Ishikawa (cell line): ENCODE data around the gene CEMIP.

Experiments used
- CEBPB ChIP-seq: IDR thresholded peaks from 2 replicates; pipeline ENCODE4 v1.6.1; 2012
- CREB1 ChIP-seq: IDR thresholded peaks from 2 replicates; pipeline ENCODE4 v1.6.1; 2012; ENCODE audit warnings: low read depth
- EGR1 ChIP-seq: IDR thresholded peaks from 2 replicates; pipeline ENCODE4 v1.6.1; 2012
- EP300 ChIP-seq: IDR thresholded peaks from 2 replicates; pipeline ENCODE4 v1.6.1; 2012; ENCODE audit warnings: borderline replicate concordance
- FOXM1 ChIP-seq: IDR thresholded peaks from 2 replicates; pipeline ENCODE4 v1.6.1; 2012; ENCODE audit warnings: low read depth, borderline replicate concordance
- MAX ChIP-seq: IDR thresholded peaks from 2 replicates; pipeline ENCODE4 v1.6.1; 2012
- NFIC ChIP-seq: IDR thresholded peaks from 2 replicates; pipeline ENCODE4 v1.6.1; 2012
- RAD21 ChIP-seq: IDR thresholded peaks from 2 replicates; pipeline ENCODE4 v1.6.1; 2012; ENCODE audit warnings: low read depth
- TAF1 ChIP-seq: IDR thresholded peaks from 2 replicates; pipeline ENCODE4 v1.6.1; 2012; ENCODE audit warnings: low read depth, mild to moderate bottlenecking
- TCF12 ChIP-seq: IDR thresholded peaks from 2 replicates; pipeline ENCODE4 v1.6.1; 2012; ENCODE audit warnings: low read depth
- TEAD4 ChIP-seq: IDR thresholded peaks from 2 replicates; pipeline ENCODE4 v1.6.1; 2012
- USF1 ChIP-seq: IDR thresholded peaks from 2 replicates; pipeline ENCODE4 v1.6.1; 2012
- YY1 ChIP-seq: IDR thresholded peaks from 2 replicates; pipeline ENCODE4 v1.6.1; 2012; ENCODE audit warnings: low read depth
- ZBTB7A ChIP-seq: IDR thresholded peaks from 2 replicates; pipeline ENCODE4 v1.6.1; 2012; ENCODE audit warnings: low read depth
- TF ChIP-seq, protein P1 (sequence below): IDR thresholded peaks from 2 replicates; pipeline ENCODE4 v1.6.1; 2012; ENCODE audit warnings: low read depth, mild to moderate bottlenecking

CEMIP gene

GRCh38 chr15:80966431-80967197 lies 187.4 kb downstream of the CEMIP start:
- TF ChIP-seq CREB1 = no peak
- TF ChIP-seq TCF12 = no peak
- no peak for TF ChIP-seq EGR1
- TF ChIP-seq TEAD4 = no peak
- no peak for TF ChIP-seq YY1
- TF ChIP-seq, protein P1, sequence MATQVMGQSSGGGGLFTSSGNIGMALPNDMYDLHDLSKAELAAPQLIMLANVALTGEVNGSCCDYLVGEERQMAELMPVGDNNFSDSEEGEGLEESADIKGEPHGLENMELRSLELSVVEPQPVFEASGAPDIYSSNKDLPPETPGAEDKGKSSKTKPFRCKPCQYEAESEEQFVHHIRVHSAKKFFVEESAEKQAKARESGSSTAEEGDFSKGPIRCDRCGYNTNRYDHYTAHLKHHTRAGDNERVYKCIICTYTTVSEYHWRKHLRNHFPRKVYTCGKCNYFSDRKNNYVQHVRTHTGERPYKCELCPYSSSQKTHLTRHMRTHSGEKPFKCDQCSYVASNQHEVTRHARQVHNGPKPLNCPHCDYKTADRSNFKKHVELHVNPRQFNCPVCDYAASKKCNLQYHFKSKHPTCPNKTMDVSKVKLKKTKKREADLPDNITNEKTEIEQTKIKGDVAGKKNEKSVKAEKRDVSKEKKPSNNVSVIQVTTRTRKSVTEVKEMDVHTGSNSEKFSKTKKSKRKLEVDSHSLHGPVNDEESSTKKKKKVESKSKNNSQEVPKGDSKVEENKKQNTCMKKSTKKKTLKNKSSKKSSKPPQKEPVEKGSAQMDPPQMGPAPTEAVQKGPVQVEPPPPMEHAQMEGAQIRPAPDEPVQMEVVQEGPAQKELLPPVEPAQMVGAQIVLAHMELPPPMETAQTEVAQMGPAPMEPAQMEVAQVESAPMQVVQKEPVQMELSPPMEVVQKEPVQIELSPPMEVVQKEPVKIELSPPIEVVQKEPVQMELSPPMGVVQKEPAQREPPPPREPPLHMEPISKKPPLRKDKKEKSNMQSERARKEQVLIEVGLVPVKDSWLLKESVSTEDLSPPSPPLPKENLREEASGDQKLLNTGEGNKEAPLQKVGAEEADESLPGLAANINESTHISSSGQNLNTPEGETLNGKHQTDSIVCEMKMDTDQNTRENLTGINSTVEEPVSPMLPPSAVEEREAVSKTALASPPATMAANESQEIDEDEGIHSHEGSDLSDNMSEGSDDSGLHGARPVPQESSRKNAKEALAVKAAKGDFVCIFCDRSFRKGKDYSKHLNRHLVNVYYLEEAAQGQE = no peak
- TF ChIP-seq CEBPB = no peak
- no peak for TF ChIP-seq EP300
- TF ChIP-seq TAF1 = no peak
- TF ChIP-seq MAX = no peak
- TF ChIP-seq ZBTB7A = no peak
- no peak for TF ChIP-seq NFIC
- no peak for TF ChIP-seq USF1
- TF ChIP-seq FOXM1 = no peak
- TF ChIP-seq RAD21 = no peak

DNA sequence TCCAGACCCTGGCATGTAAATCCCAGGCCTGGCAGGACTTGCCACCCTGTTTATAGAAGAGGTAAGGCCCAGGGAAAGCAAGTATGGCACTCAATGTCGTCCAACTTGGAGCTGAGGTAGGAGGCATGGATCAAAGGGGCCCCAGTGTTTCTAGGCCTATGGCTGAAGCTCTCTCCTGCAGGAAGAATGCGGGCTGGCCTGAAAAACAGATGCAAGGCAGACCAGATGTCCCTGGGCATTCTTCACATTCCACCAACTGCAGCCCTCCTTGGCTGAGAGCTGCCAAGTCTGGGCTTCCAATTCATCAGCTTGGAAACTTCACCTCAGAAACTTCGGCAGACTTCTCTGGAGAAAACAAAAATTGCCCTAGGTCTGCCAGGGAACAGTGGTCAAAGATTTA lies 188.3 kb downstream of the CEMIP start:
- TF ChIP-seq TEAD4 (peak; percentile 95), USF1 (no peak), EGR1 (no peak), TCF12 (0 out of 2 replicates have a peak, but pooled peaks have one; percentile 23)

- TF ChIP-seq NFIC (no peak), MAX (no peak), YY1 (no peak), EGR1 (no peak), USF1 (no peak), FOXM1 (no peak)
- TF ChIP-seq, protein P1 = no peak
Measured at GRCh38 chr15:80967991-80968510, 188.9 kb downstream of the CEMIP start.

DNA sequence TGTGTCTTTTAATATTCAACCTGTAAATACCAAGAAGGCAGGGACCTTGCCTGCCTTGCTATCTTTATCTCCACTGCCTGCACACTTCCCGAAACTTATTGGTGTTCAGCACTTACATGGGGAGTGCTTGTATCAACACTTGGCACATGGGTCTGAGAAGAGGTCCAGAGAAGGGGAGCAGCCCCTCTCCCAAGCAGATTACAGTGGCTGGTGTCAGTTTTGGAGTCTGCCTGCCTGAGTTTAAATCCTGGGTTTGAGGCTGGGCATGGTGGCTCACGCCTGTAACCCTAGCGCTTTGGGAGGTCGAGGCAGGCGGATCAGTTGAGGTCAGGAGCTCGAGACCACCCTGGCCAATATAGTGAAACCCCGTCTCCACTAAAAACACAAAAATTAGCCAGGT lies 190.1 kb downstream of the CEMIP start:
- TF ChIP-seq RAD21 = no peak
- TF ChIP-seq FOXM1 = no peak
- no peak for TF ChIP-seq EGR1
- no peak for TF ChIP-seq USF1
- no peak for TF ChIP-seq MAX
- no peak for TF ChIP-seq CEBPB
- no peak for TF ChIP-seq TCF12
- TF ChIP-seq, protein P1 = no peak
- no peak for TF ChIP-seq ZBTB7A
- TF ChIP-seq NFIC = no peak
- no peak for TF ChIP-seq TAF1
- no peak for TF ChIP-seq TEAD4
- TF ChIP-seq EP300 = no peak
- no peak for TF ChIP-seq YY1
- no peak for TF ChIP-seq CREB1
